ENCODE measurements around the gene CRTC3.
"Not testable (repeated sequence)": the region's sequence is repeated elsewhere in the genome, so short reads cannot be mapped to it uniquely, and the experiment has no call there.

Gene CRTC3

DNA sequence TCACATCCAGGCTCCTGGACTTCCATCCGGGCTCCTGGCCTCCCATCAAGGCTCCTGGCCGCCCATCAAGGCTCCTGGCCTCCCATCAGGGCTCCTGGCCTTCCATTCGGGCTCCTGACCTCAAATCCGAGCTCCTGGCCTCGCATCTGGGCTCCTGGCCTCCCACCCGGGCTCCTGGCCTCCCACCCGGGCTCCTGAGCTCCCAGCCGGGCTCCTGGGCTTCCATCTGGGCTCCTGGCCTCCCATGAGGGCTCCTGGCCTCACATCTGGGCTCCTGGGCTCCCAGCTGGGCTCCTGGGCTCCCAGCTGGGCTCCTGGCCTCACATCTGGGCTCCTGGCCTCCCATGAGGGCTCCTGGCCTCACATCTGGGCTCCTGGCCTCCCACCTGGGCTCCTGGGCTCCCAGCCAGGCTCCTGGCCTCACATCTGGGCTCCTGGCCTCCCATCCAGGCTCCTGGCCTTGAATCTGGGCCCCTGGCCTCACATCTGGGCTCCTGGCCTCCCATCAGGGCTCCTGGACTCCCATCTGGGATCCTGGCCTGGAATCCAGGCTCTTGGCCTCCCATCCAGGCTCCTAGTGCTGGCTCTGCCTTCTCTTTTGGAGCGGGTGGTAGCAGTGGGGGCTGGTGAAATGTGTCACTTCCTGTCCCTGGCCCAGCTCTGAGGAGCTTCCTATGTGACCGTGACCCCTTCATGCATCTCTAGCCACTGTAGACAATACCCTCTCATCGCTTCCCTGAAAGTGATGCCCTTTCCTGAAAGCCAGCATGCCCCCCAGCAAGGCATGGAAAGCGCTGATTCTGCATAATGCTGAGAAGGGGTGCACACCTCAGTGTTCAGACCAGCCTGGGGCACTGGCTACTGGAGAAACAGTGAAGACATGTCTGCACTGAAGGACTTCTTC lies 124.8 kb downstream of the CRTC3 start:
- DNase-seq: no peak

DNA sequence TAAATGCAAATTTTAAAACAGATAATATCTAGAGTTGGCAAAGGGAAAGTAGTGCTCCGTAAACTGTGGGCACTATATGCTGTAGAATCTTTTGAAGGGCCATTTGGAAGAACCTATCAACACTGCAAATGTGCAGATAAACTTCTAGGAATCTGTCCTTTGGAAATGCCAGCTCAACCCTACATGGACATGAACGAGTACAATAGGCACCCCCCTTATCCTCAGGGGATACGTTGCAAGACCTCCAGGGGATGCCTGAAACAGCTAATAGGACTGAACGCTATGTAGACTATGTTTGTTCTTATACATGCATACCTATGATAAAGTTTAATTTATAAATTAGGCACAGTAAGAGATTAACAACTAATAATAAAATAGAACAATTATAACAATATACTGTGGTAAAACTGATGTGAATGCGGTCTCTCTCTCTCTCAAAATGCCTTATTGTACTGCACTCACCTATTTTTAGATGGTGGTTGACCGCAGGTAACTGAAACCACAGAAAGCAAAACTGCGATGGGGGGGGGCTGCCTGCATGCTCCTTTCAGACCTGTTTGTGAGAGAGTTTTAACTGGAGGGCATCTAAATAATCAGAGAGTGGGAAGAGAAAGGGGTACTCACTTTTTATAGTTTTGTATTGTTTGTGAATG lies 127.9 kb downstream of the CRTC3 start:
- not testable (repeated sequence) for DNase-seq

DNA sequence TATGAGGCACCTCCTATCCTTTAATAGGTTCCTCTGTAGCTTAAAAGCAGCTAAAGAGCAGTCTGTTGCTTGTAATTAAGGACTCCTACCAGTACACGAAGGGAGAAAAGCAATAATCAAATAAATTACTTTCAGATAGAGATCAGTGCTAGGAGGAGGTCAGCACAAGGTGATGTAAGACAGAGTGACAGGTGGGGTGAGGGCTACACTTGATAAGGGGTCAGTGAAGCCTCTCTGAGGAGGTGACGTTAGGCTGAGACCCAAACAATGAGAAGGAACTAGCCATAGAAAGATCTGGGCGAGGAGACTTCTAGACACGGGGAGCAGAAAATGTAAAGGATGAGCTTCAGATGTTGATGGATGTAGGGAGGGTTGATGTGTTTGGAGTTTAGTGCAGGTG lies 129.8 kb downstream of the CRTC3 start:
- DNase-seq: no peak

DNA sequence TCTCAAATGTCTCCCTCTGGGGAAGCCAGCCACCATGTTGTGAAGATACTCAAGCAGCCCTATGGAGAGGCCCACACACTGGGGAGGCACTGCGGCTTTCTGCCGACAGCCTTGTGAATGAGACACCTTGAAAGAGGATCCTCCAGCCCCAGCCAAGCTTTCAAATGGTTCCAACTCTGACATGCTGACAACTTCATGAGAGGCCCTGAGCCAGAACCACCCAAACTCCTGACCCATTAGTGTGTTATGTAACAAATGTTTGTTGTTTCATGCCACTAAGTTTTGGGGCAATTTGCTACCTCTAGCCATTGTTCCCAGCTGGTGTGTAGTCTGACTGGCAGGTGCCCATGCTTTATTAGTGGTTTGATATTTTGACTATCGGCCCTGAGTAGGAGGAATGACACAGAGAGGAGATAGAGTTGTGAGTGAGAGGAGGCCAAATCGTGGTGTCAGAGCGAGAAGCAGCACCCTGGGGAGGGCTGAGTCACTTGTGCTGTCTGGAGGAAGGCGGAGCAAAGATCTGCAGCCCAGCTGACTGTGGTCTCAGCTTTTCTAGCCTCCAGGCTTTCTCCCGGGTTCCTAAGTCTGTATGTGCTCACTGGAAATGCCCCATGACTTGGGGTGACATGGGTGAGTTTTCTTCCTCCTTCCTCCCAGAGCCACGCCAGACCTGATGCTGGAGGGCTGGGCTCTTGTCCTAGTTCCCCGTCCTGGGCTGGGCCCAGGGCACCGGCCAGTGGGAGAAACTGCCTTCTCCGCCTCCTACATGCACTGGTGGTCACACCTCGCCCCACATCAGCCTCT lies 130.7 kb downstream of the CRTC3 start:
- DNase-seq: peak; percentile 77

DNA sequence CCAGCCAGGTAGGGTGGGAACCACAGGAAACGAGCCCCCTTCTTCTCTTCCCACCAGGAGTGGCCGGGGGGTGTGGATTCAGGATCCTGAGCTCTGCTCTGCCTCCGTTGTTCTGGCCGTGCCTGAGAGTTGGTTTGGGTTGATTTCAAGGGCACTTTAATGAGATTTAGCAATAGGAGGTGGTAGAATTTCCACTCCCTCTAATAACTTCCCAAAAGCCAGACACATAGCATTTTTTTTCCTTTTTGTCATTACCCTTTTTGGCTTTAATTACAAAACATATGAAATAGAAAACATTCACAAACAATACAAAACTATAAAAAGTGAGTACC lies 131.2 kb downstream of the CRTC3 start:
- DNase-seq: not testable (repeated sequence)

GRCh38 chr15:90664081-90664461 lies 134.3 kb downstream of the CRTC3 start:
- not testable (repeated sequence) for DNase-seq

DNA sequence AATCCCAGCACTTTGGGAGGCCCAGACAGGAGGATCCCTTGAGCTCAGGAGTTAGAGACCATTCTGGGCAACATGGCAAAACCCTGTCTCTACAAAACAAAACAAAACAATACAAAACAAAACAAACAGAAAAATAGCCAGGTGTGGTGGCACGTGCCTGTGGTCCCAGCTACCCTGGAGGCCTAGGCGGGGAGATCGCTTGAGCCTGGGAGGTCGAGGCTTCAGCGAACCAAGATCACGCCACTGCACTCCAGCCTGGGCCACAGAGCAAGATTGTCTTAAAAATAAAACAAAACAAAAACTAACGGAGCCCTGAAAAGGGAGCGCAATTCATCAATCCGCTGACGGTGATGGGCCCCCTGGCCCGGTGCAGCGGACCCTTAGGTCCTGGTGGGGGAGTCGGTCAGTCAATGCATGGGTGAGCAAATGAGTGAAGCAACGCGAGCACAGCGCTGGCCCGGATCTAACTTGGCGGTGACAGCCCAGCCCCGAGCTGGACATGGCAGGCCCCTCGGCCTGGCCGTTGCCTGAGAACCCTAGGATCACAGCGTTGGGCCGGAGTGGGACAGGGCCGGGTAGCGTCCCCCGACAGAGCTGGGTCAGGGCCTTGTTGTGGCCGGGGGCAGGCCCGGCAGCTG lies 135.0 kb downstream of the CRTC3 start:
- no peak for DNase-seq

- no peak for DNase-seq
Observed at GRCh38 chr15:90665288-90666134, 135.8 kb downstream of the CRTC3 start.

GRCh38 chr15:90666135-90666909 lies 136.6 kb downstream of the CRTC3 start:
- no peak for DNase-seq

- no peak for DNase-seq
Observed at GRCh38 chr15:90667073-90667754, 137.5 kb downstream of the CRTC3 start.

DNA sequence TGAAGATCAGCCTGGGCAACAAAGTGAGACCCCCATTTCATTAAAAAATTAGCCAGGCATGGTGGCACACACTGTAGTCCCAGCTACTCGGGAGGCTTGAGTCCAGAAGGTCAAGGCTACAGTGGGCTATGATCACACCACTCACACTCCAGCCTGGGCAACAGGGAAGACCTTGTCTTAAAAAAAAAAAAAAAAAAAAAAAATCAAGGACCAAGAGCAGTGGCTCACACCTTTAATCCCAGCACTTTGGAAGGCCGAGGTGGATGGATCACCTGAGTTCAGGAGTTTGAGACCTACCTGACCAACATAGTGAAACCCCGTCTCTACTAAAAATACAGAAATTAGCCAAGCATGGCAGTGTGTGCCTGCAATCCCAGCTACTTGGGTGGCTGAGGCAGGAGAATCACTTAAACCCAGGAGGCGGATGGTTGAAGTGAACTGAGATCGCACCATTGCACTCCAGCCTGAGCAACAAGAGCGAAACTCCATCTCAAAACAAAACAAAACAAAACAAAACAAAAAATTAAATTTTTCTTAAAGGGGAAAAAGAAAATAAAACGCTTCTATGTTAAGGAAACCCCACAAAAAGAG lies 138.1 kb downstream of the CRTC3 start:
- not testable (repeated sequence) for DNase-seq

GRCh38 chr15:90670631-90671030 lies 140.9 kb downstream of the CRTC3 start:
- DNase-seq: not testable (repeated sequence)

DNA sequence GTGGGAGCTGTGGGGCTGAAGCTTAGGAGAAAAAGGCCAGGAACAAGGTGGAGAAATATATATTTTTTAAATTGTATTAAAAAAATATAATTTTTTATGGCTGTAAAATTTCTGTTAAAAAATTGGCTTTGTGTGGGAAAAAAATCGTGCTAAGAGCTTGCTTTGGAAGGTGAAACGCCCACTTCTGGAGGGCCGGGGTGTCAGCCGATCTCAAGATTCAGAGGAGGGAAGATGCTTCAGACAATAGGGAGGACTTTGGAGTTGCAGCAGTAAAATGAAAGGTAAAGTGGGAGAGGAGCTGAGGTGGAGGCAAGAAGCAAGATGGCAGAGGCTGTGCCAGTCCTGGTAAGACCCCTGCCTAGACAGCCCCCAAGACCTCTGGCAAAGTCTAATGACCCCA lies 141.5 kb downstream of the CRTC3 start:
- no peak for DNase-seq

GRCh38 chr15:90673357-90673756 lies 143.6 kb downstream of the CRTC3 start:
- not testable (repeated sequence) for DNase-seq

- no peak for DNase-seq
Observed at GRCh38 chr15:90674476-90674875, 144.8 kb downstream of the CRTC3 start.

- no peak for DNase-seq
Observed at GRCh38 chr15:90675464-90675863, 145.7 kb downstream of the CRTC3 start.

DNA sequence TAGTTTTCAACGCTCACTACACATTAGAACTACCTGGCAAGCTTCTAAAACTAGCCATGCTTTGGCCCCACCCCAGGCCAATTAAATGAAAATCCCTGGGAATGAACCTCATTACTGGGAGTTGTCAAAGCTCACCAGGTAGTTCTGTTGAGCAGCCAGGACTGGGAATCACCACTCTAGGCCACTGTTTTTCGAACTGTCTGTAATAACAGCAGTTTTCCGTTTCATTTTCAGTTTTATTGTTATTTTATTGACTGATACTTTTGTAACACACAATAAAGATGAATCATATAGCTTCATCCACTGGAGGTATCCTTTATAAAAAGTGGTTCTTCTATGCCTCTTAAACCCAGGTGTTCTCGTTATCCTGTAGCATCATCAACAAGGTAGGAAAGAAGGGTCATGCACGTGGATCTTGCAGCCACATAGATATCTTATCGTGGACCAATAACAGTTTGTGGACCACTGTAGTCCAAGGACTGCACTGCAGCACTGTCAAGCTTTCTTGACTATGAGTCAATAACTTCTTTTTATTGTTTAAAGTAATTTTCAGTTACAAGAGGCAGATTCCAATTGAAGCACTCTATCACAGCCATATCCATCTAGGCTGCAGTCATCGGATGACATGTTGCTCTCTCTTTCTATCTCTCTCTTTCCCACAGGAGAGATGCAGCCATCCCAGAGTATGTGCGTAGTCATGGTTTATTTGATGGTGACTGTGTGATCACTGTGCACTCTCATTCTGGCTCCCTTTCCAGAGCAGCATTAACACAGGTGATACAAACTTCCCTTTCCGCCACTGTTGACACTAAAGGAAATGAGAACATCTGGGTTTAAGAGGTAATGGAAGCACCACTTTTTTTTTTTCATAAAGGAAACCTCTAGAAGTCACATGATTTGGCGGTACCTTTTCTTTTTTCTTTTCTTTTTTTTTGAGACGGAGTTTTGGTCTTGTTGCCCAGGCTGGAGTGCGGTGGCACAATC lies 148.4 kb downstream of the CRTC3 start:
- DNase-seq: no peak

- DNase-seq: peak; percentile 37
Observed at GRCh38 chr15:90679959-90680358, 150.2 kb downstream of the CRTC3 start.

GRCh38 chr15:90680371-90680935 lies 150.7 kb downstream of the CRTC3 start:
- DNase-seq: peak; percentile 65
